ENCODE measurements around the gene PLA2G15. TPM values are rescaled to one million over a fixed set of nuclear protein-coding genes. Genes with fewer than 3 reads are reported as not detected.

The PLA2G15 gene
- total and polyA plus RNA-seq, 2 experiments from 2014 or later, result 3.1 to 14.8 TPM

DNA sequence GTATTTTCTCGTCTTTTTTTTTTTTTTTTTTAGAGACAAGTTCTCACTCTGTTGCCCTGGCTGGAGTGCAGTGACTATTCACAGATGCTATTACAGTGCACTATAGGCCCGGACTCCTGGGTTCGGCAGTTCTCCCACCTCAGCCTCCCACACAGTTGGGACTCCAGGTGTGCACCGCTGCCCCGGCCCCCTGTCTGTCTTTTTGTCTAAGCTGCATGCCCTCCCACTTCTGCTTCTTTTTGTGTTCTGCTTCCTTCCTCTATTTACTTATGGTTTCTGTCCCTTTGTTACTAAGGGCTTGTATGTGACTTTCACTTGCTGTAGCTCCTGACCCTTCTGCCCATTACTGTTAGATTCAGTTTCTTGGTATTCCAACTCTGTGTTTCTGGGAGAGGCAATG lies 39.7 kb downstream of the PLA2G15 start:
- Mint-ChIP-seq H3K4me1 (peaks cover 2% of the 10 kb centered on the region), H3K9me3 (no peaks in the 10 kb centered on the region), H3K27ac (no peak overlapping the region), H3K27me3 (ENCODE audit: insufficient read depth, low read depth, poor library complexity) (no peaks in the 10 kb centered on the region), H3K4me3 (no peak overlapping the region), H3K36me3 (ENCODE audit: low read depth) (peaks cover 25% of the 10 kb centered on the region)
- Histone ChIP-seq H3K4me3 (no peak overlapping the region), H3K4me2 (no peak overlapping the region), H3K9me2 (ENCODE audit: insufficient read depth) (no peaks in the 10 kb centered on the region), H3K27me3 (ENCODE audit: insufficient read depth) (no peaks in the 10 kb centered on the region), H3K4me1 (ENCODE audit: insufficient read depth) (no peaks in the 10 kb centered on the region), H4K20me1 (replicated peaks; ENCODE audit: insufficient read depth) (peaks cover 6% of the 10 kb centered on the region; the same call in 1 of the 2 replicates), H3F3A (replicated peaks; ENCODE audit: low read depth) (peaks cover 2% of the 10 kb centered on the region; the same call in 1 of the 2 replicates), H3K36me3 (ENCODE audit: insufficient read depth) (no peaks in the 10 kb centered on the region), H3K27ac (ENCODE audit: low read depth) (no peak overlapping the region), H3K79me2 (replicated peaks; ENCODE audit: insufficient read depth) (no peaks in the 10 kb centered on the region), H2AFZ (no peak overlapping the region)
- ATAC-seq, result no peak
- TF ChIP-seq ZNF114 (CRISPR knock-in tag; IDR thresholded peaks at IDR 0.05), result no peak
- no peak for TF ChIP-seq JUNB (IDR thresholded peaks at IDR 0.05; ENCODE audit: unreplicated experiment)
- no peak for TF ChIP-seq ZNF331 (CRISPR knock-in tag; IDR thresholded peaks at IDR 0.05; ENCODE audit: low read depth)
- DNase-seq (ENCODE audit: low spot score), result no peak

DNA sequence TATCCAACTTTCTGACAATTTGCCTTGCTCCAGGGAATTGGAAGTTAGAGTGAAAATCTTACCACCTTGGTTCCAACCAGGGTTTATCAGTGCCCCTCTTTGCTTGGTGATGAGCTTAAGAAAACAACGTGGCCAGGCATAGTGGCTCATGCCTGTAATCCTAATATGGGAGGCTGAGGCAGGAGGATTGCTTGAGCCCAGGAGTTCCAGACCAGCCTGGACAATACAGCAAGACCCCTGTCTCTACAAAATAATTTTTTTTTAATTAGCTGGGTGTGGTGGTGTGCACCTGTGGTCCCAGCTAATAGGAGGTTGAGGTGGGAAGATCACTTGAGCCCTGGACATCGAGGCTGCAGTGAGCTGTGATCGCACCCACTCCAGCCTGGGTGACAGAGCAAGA lies 40.5 kb downstream of the PLA2G15 start:
- no peak for DNase-seq (ENCODE audit: low spot score)
- TF ChIP-seq, protein P1, sequence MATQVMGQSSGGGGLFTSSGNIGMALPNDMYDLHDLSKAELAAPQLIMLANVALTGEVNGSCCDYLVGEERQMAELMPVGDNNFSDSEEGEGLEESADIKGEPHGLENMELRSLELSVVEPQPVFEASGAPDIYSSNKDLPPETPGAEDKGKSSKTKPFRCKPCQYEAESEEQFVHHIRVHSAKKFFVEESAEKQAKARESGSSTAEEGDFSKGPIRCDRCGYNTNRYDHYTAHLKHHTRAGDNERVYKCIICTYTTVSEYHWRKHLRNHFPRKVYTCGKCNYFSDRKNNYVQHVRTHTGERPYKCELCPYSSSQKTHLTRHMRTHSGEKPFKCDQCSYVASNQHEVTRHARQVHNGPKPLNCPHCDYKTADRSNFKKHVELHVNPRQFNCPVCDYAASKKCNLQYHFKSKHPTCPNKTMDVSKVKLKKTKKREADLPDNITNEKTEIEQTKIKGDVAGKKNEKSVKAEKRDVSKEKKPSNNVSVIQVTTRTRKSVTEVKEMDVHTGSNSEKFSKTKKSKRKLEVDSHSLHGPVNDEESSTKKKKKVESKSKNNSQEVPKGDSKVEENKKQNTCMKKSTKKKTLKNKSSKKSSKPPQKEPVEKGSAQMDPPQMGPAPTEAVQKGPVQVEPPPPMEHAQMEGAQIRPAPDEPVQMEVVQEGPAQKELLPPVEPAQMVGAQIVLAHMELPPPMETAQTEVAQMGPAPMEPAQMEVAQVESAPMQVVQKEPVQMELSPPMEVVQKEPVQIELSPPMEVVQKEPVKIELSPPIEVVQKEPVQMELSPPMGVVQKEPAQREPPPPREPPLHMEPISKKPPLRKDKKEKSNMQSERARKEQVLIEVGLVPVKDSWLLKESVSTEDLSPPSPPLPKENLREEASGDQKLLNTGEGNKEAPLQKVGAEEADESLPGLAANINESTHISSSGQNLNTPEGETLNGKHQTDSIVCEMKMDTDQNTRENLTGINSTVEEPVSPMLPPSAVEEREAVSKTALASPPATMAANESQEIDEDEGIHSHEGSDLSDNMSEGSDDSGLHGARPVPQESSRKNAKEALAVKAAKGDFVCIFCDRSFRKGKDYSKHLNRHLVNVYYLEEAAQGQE (IDR thresholded peaks at IDR 0.05; ENCODE audit: unreplicated experiment), result no peak
- TF ChIP-seq CTCF (conservative IDR thresholded peaks at IDR 0.05; ENCODE audit: low read depth in 2 of 2) (no peak), ZNF331 (CRISPR knock-in tag; IDR thresholded peaks at IDR 0.05; ENCODE audit: low read depth) (no peak), ETS1 (IDR thresholded peaks at IDR 0.05) (no peak), JUNB (IDR thresholded peaks at IDR 0.05; ENCODE audit: unreplicated experiment) (no peak), STAT1 (IDR thresholded peaks at IDR 0.05; ENCODE audit: unreplicated experiment) (no peak), POLR2AphosphoS5 (IDR thresholded peaks at IDR 0.05; ENCODE audit: low read depth) (no peak)
- TF ChIP-seq, protein P2, sequence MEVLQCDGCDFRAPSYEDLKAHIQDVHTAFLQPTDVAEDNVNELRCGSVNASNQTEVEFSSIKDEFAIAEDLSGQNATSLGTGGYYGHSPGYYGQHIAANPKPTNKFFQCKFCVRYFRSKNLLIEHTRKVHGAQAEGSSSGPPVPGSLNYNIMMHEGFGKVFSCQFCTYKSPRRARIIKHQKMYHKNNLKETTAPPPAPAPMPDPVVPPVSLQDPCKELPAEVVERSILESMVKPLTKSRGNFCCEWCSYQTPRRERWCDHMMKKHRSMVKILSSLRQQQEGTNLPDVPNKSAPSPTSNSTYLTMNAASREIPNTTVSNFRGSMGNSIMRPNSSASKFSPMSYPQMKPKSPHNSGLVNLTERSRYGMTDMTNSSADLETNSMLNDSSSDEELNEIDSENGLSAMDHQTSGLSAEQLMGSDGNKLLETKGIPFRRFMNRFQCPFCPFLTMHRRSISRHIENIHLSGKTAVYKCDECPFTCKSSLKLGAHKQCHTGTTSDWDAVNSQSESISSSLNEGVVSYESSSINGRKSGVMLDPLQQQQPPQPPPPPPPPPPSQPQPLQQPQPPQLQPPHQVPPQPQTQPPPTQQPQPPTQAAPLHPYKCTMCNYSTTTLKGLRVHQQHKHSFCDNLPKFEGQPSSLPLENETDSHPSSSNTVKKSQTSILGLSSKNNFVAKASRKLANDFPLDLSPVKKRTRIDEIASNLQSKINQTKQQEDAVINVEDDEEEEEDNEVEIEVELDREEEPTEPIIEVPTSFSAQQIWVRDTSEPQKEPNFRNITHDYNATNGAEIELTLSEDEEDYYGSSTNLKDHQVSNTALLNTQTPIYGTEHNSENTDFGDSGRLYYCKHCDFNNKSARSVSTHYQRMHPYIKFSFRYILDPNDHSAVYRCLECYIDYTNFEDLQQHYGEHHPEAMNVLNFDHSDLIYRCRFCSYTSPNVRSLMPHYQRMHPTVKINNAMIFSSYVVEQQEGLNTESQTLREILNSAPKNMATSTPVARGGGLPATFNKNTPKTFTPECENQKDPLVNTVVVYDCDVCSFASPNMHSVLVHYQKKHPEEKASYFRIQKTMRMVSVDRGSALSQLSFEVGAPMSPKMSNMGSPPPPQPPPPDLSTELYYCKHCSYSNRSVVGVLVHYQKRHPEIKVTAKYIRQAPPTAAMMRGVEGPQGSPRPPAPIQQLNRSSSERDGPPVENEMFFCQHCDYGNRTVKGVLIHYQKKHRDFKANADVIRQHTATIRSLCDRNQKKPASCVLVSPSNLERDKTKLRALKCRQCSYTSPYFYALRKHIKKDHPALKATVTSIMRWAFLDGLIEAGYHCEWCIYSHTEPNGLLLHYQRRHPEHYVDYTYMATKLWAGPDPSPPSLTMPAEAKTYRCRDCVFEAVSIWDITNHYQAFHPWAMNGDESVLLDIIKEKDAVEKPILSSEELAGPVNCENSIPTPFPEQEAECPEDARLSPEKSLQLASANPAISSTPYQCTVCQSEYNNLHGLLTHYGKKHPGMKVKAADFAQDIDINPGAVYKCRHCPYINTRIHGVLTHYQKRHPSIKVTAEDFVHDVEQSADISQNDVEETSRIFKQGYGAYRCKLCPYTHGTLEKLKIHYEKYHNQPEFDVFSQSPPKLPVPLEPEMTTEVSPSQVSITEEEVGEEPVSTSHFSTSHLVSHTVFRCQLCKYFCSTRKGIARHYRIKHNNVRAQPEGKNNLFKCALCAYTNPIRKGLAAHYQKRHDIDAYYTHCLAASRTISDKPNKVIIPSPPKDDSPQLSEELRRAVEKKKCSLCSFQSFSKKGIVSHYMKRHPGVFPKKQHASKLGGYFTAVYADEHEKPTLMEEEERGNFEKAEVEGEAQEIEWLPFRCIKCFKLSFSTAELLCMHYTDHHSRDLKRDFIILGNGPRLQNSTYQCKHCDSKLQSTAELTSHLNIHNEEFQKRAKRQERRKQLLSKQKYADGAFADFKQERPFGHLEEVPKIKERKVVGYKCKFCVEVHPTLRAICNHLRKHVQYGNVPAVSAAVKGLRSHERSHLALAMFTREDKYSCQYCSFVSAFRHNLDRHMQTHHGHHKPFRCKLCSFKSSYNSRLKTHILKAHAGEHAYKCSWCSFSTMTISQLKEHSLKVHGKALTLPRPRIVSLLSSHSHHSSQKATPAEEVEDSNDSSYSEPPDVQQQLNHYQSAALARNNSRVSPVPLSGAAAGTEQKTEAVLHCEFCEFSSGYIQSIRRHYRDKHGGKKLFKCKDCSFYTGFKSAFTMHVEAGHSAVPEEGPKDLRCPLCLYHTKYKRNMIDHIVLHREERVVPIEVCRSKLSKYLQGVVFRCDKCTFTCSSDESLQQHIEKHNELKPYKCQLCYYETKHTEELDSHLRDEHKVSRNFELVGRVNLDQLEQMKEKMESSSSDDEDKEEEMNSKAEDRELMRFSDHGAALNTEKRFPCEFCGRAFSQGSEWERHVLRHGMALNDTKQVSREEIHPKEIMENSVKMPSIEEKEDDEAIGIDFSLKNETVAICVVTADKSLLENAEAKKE (CRISPR knock-in tag; IDR thresholded peaks at IDR 0.05), result no peak

More for the DNA sequence above, 40.5 kb downstream of the PLA2G15 start:
- Histone ChIP-seq H3K4me1 (ENCODE audit: insufficient read depth) (no peaks in the 10 kb centered on the region), H3F3A (replicated peaks; ENCODE audit: low read depth) (no peaks in the 10 kb centered on the region), H4K20me1 (replicated peaks; ENCODE audit: insufficient read depth) (peaks cover 6% of the 10 kb centered on the region; the same call in 1 of the 2 replicates), H2AFZ (no peak overlapping the region), H3K9me2 (ENCODE audit: insufficient read depth) (no peaks in the 10 kb centered on the region), H3K27me3 (ENCODE audit: insufficient read depth) (no peaks in the 10 kb centered on the region), H3K4me2 (no peak overlapping the region), H3K36me3 (ENCODE audit: insufficient read depth) (peaks cover 4% of the 10 kb centered on the region; the same call in 1 of the 2 replicates), H3K27ac (ENCODE audit: low read depth) (no peak overlapping the region), H3K79me2 (replicated peaks; ENCODE audit: insufficient read depth) (no peaks in the 10 kb centered on the region), H3K4me3 (no peak overlapping the region)
- Mint-ChIP-seq H3K36me3 (ENCODE audit: low read depth) (peaks cover 23% of the 10 kb centered on the region; the same call in 2 of the 3 replicates), H3K27me3 (ENCODE audit: insufficient read depth, low read depth, poor library complexity) (no peaks in the 10 kb centered on the region), H3K4me3 (no peak overlapping the region), H3K9me3 (no peaks in the 10 kb centered on the region), H3K27ac (no peak overlapping the region), H3K4me1 (peaks cover 8% of the 10 kb centered on the region)
- no peak for ATAC-seq

Data from GM23338 (cell line).